ENCODE measurements around the gene DCDC2C. TPM values are rescaled to one million over a fixed set of nuclear protein-coding genes. Genes with fewer than 3 reads are reported as not detected.

Gene DCDC2C
- total RNA-seq, 2 donors from 2014 or later, result not detected

- Histone ChIP-seq H3K9me3 (no peaks in the 10 kb centered on the region), H3K9ac (ENCODE audit: low read depth in 2 of 2, low read length in 2 of 2) (no peak overlapping the region), H3K4me3 (no peak overlapping the region), H3K27ac (no peak overlapping the region), H3K27me3 (no peaks in the 10 kb centered on the region), H3K36me3 (no peaks in the 10 kb centered on the region), H3K4me1 (no peaks in the 10 kb centered on the region)
- intact Hi-C loops (cut with DNase I), result no loop called here
- no peak for TF ChIP-seq CTCF (IDR thresholded peaks at IDR 0.05)
- DNase-seq, result no peak
These were observed 13.2 kb upstream of the DCDC2C start for GRCh38 chr2:3689998-3690748.

- H3K4me3 ChIP-seq, result no peak overlapping the region
- no peak for TF ChIP-seq CTCF (IDR thresholded peaks at IDR 0.05)
- H3K9ac ChIP-seq (ENCODE audit: low read depth in 2 of 2, low read length in 2 of 2), result no peak overlapping the region
- no peaks in the 10 kb centered on the region for H3K36me3 ChIP-seq
- H3K27me3 ChIP-seq, result no peaks in the 10 kb centered on the region
- no peaks in the 10 kb centered on the region for H3K9me3 ChIP-seq
- H3K27ac ChIP-seq, result no peak overlapping the region
- intact Hi-C loops (cut with DNase I), result no loop called here
- no peaks in the 10 kb centered on the region for H3K4me1 ChIP-seq
- no peak for DNase-seq
These were observed 11.0 kb upstream of the DCDC2C start for GRCh38 chr2:3692375-3692774.

- H3K9ac ChIP-seq (ENCODE audit: low read depth in 2 of 2, low read length in 2 of 2), result no peak overlapping the region
- no peaks in the 10 kb centered on the region for H3K9me3 ChIP-seq
- no peak overlapping the region for H3K27ac ChIP-seq
- H3K27me3 ChIP-seq, result no peaks in the 10 kb centered on the region
- DNase-seq, result no peak
- no peaks in the 10 kb centered on the region for H3K36me3 ChIP-seq
- no peak overlapping the region for H3K4me3 ChIP-seq
- H3K4me1 ChIP-seq, result no peaks in the 10 kb centered on the region
- intact Hi-C loops (cut with DNase I), result no loop called here
- TF ChIP-seq CTCF (IDR thresholded peaks at IDR 0.05), result no peak
These were observed 6.8 kb upstream of the DCDC2C start for GRCh38 chr2:3696545-3696944.

- no peaks in the 10 kb centered on the region for H3K36me3 ChIP-seq
- no peak for TF ChIP-seq CTCF (IDR thresholded peaks at IDR 0.05)
- no peaks in the 10 kb centered on the region for H3K4me1 ChIP-seq
- H3K4me3 ChIP-seq, result no peak overlapping the region
- H3K9ac ChIP-seq (ENCODE audit: low read depth in 2 of 2, low read length in 2 of 2), result no peak overlapping the region
- H3K27ac ChIP-seq, result no peak overlapping the region
- H3K9me3 ChIP-seq, result no peaks in the 10 kb centered on the region
- no peaks in the 10 kb centered on the region for H3K27me3 ChIP-seq
- intact Hi-C loops (cut with DNase I), result no loop called here
- DNase-seq, result no peak
These were observed 2.3 kb upstream of the DCDC2C start for GRCh38 chr2:3701071-3701470.

GRCh38 chr2:3703757-3704355, 481 bp downstream of the DCDC2C start:
- no peak for DNase-seq
- H3K9me3 ChIP-seq, result no peaks in the 10 kb centered on the region
- H3K27me3 ChIP-seq, result no peaks in the 10 kb centered on the region
- H3K36me3 ChIP-seq, result no peaks in the 10 kb centered on the region
- no peak overlapping the region for H3K4me3 ChIP-seq
- TF ChIP-seq CTCF (IDR thresholded peaks at IDR 0.05), result no peak
- no peak overlapping the region for H3K27ac ChIP-seq
- no peak overlapping the region for H3K9ac ChIP-seq (ENCODE audit: low read depth in 2 of 2, low read length in 2 of 2)
- intact Hi-C loops (cut with DNase I), result no loop called here
- H3K4me1 ChIP-seq, result no peaks in the 10 kb centered on the region
